Stimulated activated CD4-positive, alpha-beta T cell treated with anti-CD3 and anti-CD28 coated beads, Interleukin-1b, Interleukin-23, amount 100 ng/mL, for 48 hours (primary cell): ENCODE data around the gene OVCH1.
"Not testable (repeated sequence)": the region's sequence is repeated elsewhere in the genome, so short reads cannot be mapped to it uniquely, and the experiment has no call there.

ENCODE experiments used
- DNase-seq: peaks from one replicate; pipeline ENCODE4 v3.0.0-alpha.2; 2020

OVCH1 gene

DNA sequence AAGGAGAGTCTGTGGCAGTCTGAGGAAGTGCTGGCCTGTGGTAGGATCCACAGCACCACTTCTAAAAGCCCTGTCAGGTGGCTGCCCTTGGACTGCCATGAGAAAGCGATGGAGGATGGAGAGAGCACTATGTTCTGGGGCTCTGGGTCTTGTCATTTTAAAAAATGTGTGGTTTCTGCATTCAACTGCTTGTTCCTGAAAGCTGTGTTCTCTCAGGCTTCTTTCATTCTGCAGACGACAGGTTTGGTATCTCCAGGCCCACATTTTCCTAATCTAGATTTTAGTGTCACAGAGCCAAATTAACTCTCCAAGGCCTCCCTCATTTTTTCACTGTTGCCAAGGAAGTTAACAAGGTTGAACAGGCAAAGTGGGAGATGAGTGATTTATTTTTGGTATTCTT is 10.5 kb downstream of the OVCH1 start:
- DNase-seq: no peak

DNA sequence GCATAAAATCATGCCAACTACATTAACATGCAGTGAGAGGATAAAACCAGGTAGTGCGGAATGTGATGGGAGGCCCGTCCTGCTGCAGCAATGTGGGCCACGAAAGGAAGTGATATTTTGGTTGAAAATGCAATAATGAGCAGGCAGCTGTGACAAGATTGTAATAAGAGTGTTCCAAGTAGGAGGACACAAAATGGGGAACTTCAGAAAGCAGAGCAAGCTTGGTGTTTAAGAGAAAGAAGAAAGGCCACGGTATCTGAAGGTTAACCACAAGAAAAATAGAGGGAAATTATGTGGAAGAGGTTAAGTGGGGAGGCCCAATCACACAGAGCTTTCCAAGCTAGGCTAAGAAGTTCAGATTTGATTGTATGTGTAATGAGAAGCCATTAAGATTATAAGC is 34.3 kb downstream of the OVCH1 start:
- no peak for DNase-seq

DNA sequence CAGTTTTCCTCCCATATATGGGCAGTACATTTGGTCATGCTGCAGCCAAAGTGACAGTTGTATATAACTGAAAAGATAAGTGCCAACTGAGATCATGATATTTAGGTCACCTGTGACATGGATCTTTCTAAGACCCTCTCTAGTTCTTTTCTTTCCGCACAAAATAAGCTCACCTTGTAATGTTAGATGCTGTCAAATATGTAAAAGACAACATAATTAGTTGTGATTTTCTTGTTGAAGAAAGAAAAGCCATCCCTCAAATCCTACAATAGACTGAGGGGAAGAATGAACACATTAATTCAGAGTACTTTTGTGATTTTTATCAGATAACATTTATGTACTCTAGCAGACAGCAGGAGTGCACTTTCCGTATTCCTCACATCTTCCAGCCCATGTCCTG is 37.4 kb downstream of the OVCH1 start:
- DNase-seq: no peak

DNA sequence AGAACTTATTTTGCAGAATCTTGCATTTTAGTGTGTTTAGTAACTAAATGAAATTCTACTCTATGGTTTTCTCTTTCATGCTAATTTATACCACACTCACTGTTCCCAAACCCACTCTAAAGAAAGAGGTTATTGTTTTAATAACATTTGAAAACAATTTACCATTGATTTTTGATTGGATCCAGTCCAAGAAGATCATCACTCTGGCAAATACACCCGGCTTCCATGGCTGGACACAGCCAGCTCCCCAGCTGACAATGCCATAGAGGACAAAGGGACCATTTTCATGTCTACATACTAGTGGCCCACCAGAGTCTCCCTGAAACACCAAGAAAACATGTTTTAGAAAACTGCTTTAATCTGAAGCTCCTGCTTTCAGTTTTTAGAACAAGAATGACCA is 42.4 kb downstream of the OVCH1 start:
- no peak for DNase-seq

DNA sequence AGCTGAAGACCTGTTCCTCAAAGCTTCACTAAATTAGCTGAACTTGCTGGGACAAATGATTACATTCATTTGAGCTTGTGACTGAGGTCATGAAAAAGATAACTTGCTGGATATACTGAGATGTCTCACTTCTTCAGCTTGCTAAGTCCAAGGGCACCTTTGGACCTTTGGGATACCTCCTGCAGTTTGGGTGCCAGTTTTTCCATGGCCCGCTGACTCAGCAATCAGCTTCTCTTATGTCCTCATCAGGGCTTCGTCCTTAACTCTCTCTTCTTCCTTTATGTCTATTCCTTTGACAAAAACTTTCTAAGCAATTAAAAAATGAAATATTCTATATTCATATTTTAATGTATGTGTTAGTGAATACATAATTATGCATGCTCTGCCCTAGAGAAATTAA is 45.6 kb downstream of the OVCH1 start:
- no peak for DNase-seq

DNA sequence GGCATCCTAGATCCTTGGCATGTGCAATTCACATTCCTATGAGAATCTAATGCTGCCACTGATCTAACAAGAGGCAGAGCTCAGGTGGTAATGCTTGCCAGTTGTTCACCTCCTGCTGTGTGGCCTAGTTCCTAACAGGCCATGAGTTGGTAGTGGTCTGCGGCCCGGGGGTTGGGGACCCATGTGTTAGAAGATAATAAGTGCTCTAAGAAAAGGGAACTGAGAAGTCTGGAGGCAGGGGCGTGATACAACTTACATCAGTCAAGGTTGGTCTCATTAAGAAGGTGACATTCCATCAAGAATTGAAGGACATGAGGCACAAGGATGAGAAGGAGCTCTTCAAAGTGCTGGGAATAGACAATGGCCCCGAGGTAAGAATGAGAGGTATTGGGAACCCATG is 49.3 kb downstream of the OVCH1 start:
- no peak for DNase-seq

DNA sequence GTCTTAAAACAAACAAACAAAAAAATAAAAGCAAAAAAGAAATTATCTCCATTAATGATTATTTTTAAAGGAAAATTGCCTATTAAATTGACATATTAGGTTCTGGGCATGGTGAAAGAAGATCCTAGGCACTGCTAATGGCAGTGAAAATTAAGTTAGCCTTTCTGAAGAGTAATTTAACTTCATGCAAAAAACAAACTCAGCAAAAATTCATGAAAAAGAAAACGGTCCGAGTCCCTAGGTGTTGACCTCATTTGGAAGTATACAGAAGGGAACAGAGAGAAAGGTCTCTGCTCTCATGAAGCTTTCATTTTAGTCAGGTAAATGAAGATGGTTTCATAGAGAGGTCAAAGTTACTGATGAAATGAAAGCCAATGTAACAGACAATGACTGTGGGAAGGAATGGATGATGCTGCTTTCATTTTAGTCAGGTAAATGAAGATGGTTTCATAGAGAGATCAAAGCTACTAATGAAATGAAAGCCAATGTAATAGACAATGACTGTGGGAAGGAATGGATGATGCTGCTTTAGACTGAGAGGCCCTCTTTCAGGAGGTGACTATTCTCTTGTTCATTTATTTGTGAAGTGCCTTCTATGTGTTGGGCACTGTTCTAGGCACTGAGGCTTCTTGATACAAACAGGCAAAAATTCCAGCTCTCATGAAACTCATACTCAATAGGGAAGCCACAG is 50.1 kb downstream of the OVCH1 start:
- DNase-seq: no peak

DNA sequence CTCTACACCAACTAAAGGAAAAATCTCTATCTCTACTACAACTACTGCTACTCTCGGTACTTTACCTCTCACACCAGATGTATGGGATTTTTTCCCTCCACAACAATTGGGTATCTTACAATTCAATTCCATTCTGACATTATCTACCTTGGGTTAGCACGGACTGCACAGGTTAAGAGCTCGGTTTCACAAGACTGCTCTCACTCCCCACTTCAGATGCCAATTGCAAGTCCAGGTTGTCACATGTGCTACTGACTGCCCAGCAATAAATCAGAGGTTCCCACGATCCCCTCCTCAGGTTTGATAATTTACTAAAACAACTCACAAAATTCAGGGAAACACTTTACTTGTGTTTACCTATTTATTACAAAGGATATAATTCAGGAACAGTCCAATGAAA is 58.0 kb downstream of the OVCH1 start:
- DNase-seq: no peak

DNA sequence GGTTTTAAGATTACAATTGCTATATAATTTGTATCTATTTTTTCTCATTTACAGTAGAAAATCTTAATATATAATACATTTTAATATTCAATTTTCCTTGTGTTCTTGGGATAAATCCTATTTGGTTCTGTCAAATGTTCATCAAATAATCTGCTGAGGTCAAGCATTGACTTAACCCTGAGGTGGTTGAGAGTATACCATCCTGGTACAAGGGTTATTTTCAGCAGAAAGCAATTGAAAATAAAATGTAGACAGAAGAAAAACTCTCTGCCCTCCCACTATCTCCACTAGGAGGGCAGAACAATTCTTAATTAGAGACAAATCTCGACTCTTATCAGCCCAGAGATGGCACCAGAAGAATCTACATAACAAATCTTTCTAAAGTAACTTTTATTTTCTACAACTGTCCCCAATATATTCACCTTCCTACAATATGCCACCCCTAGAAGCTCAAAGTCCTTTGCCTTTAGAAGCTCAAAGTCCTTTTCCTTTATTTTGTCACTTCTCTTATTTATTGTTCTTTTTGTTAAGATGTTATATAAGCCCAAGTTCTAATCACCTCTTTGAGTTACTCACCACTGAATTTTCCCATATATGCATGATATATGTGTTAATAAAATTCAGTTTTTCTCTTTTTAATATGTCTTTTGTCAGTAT is 58.6 kb downstream of the OVCH1 start:
- no peak for DNase-seq

DNA sequence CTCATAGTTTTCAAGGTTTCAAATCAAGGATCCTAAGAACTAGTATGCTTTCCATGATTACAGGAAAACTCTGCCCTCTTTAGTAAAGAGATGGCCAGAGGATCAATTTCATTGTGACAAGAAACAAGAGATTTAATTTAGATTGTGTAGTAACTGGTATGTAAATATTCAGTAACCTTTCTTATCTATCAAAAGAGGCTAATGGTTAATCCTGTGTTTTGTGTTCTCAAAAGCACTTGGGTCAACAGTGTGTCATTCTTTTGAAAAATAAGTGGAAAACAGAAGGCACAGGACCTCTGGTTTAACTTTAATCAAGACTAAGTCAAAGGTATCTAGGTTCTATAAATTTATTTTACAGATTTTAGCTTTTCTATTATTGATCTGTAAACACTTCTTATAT is 59.9 kb downstream of the OVCH1 start:
- DNase-seq: no peak

DNA sequence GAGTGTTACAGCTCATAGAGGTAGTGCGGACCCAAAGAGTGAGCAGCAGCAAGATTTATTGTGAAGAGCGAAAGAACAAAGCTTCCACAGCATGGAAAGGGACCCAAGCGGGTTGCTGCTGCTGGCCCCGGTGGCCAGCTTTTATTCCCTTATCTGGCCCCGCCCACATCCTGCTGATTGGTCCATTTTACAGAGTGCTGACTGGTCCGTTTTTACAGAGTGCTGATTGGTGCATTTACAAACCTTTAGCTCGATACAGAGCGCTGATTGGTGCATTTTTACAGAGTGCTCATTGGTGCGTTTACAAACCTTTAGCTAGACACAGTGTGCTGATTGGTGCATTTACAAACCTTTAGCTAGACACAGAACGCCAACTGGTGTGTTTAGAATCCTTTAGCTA is 60.7 kb downstream of the OVCH1 start:
- not testable (repeated sequence) for DNase-seq

DNA sequence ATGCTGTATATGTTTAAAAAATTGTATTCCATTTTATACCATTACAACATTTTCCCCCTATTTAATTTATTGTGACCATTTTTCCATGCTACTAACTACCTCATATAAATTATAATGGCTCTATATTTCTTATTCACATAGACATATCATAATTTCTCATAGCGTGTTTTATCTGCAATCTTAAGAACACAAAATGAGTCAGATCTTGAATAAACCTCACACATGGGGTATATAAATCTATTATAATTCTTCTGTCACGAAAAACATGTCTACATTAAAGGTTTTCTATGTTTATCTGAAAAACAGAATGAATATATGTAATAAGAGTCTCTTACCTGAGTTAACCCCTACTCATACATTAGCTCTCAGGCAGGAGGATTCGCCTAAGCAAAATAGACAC is 66.0 kb downstream of the OVCH1 start:
- no peak for DNase-seq

DNA sequence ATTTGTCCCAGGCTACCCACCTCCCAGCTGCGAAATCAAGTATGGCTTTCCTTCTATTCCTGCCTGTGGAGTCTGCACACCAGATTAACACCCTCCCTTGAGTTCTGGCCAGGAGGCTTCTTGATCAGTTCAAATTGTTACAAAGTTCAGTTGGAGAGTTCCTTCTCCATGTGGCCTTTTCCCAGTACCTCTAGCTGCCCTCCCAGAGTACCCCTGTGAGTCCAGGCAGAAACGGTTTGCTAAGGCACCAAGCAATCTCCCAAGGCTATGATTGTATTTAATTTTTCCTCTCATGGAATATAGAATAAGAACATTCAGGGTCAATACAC is 66.8 kb downstream of the OVCH1 start:
- DNase-seq: no peak

DNA sequence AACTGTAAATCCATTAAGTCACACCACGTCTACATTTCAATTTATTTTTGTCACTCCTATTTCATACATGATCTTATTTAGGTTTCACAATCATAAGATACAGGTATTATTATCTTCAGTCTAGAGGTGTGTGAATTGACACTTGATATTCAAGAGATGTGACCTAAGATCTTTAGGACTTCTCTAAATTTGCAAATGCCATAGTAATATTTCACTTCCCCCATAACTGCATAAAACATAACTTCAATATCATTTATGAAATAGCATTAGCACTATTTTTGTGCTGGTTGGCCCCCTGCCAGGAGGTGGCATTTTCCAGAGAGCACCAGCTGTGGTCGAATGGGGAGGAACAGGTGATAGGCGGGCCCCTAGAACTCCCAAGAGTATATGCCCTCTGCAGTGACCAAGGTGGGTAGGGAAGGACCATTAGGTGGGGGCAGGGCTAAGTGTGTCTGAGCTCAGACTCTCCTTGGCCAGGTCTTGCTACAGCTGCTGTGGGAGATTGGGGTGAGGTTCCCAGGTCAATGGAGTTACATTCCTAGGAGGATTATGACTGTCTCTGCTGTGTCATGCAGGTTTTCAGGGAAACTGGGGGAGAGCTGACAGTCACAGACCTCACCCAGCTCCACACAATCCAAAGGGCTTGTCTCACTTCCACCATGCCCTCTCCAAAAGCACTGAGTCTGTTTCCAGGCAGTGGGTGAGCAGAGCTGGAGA is 67.3 kb downstream of the OVCH1 start:
- no peak for DNase-seq

DNA sequence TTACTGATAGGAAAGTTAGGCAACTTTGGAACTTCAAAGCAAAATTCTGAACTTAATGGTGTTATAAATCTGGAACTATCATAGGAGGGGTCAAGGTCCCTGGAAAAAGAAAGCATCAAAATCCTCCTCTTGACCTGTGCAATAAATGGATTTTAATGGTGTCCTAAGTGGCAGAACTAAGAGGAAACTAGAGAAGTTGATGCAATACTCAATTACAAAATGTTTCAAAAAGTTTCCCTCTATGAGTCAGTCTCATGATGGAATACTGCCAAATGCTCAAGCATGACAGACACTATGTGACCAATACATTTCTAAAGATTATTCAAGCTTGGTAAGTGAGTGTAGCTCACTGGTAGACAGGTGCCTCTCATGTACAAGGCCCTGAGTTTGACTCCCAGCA is 68.9 kb downstream of the OVCH1 start:
- DNase-seq: no peak

DNA sequence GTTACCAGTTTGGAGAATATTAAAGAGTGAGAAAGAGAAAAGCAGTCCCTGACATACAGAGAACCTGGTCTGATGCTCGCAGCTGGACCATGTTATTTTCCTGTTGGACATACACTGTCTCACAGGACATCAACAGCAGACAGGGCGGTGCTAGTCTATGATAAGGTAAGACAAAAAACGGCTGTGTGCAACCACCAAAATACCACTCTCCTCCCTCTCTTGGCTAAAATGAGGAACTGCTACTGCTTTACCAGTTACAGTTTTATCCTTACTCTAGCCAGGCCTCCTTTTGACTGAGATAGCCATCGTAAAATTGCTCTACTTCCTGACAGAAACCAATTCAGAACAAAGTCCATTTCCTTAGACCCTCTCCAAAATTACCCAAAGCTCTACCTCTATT is 69.5 kb downstream of the OVCH1 start:
- no peak for DNase-seq

DNA sequence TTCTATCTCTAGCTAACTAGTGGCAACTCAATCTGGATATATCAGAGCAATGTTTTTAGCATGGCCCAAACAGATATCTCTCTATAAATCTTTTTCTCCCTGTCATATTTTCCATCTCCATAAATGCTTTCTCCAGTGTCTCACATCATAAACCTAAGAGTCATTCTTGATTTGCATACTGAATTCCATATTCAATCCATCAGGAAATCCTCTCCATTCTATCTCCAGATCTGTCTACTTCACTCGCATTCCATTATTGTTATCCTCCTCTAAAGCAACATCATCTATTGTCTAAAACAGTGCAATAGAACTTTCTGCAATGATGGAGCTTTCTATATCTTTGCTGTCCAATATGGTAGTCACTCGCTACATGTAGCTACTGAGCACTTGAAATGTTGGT is 71.0 kb downstream of the OVCH1 start:
- no peak for DNase-seq

DNA sequence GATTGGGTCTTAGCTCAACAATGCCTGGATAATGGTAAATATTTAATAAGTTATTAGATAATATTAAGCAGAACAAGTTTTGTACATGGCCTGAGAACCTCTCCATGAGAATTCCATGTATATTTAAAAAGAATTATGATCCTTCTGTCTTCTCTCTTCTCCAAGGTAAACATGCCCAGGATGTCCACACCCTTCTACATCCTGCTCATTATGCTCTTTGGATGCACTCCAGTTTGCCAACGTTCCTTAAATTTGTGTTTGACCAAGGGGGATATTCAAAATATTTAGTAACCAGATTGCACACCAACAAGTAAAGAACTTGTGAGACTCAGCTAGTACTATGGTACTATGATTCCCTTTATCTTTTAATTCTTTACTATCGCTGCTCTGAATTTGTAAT is 71.8 kb downstream of the OVCH1 start:
- no peak for DNase-seq

DNA sequence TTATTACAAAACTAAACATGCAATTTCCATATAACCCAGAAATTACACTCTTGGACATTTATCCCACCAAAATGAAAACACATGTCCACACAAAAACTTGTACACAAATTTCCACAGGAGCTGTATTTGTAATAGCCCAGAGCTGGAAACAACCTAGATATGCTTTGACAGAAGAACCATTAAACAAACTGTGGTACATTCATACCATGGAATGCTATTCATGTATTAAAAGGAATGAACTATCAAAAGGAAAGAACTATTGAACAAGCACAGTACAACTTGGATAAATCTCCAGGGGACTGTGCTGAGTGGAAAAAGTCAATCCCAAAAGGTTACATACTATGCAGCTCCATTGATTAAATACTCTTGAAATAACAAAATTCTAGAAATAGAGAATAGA is 80.7 kb downstream of the OVCH1 start:
- no peak for DNase-seq

DNA sequence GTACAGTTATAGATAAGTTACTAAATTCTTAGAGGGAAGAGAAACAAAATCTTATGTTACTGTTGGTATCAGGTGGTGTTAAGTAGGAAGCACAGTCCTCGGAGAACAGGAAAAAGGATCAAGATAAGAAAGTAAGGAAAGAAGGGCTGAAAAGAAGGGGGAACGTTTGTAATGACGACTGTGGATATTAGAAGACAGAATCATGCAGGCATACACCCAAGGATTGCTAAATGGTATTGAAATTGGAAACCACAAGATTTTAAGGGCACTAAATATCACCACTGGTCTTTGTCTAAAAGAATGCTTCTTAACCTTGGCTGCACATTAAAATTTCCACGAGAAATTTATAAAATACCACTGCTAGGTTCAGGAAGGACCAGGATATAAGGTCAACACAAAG is 82.4 kb downstream of the OVCH1 start:
- no peak for DNase-seq

DNA sequence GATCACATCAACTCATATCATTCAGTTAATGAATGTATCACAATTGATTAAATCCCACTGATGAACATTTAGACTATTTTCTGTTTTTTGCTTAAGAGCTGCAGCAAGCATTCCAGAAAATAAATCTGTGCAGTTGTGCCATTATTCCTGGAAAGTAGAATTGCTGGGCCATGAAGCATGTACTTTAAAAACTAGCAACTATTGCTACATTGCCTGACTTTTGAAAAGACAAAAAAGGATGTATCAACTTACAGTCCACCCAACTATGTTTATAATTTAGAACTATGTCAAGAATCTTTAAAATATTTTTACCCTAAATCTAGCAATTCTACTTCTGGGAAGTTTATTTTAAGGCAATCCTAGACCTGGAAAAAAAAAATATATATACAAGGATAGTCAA is 83.1 kb downstream of the OVCH1 start:
- DNase-seq: no peak

DNA sequence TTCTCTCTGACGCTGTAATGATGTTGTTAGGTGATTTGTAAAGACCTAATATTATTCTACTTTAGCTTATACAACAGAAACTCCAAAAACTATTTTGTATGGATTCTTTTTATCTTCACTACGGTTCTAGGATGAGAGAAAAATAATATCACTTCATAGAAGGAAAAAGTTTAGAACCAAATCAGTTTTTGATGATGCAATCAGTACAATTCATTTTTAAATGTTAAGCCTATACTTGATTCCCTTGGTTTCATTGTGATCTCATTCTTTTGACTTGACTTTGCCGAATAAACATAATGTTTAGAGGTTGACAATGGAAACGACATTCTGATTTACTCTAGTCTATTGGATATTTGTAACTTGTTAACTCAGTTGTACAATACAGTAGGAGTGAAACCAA is 91.9 kb downstream of the OVCH1 start:
- no peak for DNase-seq

DNA sequence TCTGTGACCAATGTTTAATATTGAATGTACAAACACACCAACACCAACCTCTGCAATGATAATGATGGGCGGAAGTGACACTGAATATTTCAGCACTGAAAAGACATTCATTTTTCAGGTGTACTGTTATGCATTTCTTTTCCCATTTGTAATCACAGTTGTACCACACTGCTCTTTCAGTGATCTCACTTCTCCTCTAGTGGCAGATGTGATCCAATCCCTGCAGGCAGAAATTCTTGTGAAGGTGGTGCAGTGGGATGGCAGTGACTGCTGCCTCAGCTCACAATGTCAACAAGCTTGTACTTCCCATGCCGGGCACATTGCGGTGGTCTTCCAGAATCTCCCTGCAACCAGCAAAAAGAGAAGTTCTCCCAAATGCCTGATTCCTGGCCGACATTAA is 93.5 kb downstream of the OVCH1 start:
- no peak for DNase-seq

DNA sequence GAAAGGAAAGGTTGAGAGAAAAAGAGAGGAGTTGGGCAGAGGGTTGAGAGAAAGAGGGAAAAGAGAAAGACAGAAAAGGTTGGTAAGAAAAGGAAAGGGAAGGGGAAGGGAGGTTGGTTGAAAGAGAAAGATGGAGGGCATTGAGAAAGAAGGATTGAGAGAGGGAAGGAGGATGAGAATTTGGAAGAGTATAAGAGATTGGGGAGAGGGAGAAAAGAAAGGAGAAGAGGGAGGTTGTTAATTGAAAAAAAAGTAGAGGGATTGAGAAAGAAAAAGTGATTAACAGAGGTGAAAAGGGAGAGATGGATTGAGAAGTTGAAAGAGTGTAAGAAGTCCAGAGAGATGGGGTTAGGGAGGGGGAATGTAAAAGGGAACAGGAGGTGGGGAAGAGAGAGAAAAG is 95.0 kb downstream of the OVCH1 start:
- DNase-seq: no peak

DNA sequence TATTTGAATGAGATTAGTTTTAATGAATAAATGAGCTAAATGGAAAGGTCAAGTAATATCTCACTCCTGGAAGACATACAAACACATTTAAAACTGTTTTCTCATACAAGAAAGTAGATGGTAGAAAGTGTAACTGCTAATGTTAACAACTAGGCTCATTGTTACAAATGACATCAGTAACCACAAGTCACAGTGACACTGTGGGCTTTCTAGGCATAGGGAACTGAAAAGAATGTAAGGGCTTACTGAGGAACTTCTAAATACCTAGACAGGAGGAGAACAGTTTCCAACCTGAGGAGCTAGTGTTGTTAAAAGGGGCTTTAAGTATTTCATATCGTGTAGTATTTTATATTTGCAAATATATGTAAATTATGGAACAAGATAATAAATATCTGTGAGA is 99.0 kb downstream of the OVCH1 start:
- no peak for DNase-seq
